Measurements from ENCODE around the gene JAKMIP3. TPM values are rescaled to one million over a fixed set of nuclear protein-coding genes. Genes with fewer than 3 reads are reported as not detected.

JAKMIP3 gene
- total RNA-seq, 4 donors from 2014 or later = 0.32 to 1.1 (median 0.51) TPM

GRCh38 chr10:132059760-132060508 lies 5.8 kb upstream of the JAKMIP3 start:
- peak in 1 of 2 donors; percentile 66 for DNase-seq (ENCODE audit: low spot score in 2 of 2)
- no peak overlapping the region for H3K4me3 ChIP-seq (ENCODE audit: low read depth, poor library complexity, severe bottlenecking)
- 41 to 42% methylated on average over 12 of the region's 12 CpGs for WGBS, 2 donors
- intact Hi-C loops (cut with DNase I; ENCODE audit: low total_unique reads) = no loop called here
- TF ChIP-seq, protein P1, sequence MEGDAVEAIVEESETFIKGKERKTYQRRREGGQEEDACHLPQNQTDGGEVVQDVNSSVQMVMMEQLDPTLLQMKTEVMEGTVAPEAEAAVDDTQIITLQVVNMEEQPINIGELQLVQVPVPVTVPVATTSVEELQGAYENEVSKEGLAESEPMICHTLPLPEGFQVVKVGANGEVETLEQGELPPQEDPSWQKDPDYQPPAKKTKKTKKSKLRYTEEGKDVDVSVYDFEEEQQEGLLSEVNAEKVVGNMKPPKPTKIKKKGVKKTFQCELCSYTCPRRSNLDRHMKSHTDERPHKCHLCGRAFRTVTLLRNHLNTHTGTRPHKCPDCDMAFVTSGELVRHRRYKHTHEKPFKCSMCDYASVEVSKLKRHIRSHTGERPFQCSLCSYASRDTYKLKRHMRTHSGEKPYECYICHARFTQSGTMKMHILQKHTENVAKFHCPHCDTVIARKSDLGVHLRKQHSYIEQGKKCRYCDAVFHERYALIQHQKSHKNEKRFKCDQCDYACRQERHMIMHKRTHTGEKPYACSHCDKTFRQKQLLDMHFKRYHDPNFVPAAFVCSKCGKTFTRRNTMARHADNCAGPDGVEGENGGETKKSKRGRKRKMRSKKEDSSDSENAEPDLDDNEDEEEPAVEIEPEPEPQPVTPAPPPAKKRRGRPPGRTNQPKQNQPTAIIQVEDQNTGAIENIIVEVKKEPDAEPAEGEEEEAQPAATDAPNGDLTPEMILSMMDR (IDR thresholded peaks at IDR 0.05) = no peak
- TF ChIP-seq POLR2A (IDR thresholded peaks at IDR 0.05) = no peak

GRCh38 chr10:132061030-132061429 lies 4.7 kb upstream of the JAKMIP3 start:
- intact Hi-C loops (cut with DNase I; ENCODE audit: low total_unique reads) = no loop called here
- no peak overlapping the region for H3K4me3 ChIP-seq (ENCODE audit: low read depth, poor library complexity, severe bottlenecking)
- TF ChIP-seq, protein P1 (IDR thresholded peaks at IDR 0.05) = no peak
- no peak for TF ChIP-seq POLR2A (IDR thresholded peaks at IDR 0.05)
- 93% methylated on average over 18 of the region's 18 CpGs for WGBS, 2 donors
- DNase-seq (ENCODE audit: low spot score in 2 of 2) = peak in 1 of 2 donors; percentile 15

- peak in 1 of 2 donors; percentile 39 for DNase-seq (ENCODE audit: low spot score in 2 of 2)
- intact Hi-C loops (cut with DNase I; ENCODE audit: low total_unique reads) = no loop called here
Measured at GRCh38 chr10:132061465-132061864, 4.3 kb upstream of the JAKMIP3 start.

DNA sequence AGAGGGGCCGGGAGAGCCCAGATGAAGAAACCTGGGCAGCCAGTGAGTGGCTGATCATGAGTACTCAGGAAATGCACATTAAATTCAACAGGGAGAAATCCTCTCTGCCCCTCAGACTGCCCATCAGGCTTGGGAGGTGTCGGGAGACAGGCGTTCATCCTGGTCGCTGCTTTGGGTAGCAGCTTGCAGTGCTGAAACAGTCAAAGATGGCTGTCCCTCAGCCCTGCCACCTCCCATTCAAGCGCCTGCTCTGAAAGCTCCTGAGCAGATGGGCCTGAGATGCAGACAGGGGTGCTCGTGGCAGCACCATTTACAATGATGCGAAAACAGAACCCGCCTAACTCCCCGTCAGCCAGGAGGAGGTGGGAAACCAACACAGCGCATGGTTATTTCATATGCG lies 3.6 kb upstream of the JAKMIP3 start:
- 88 to 92% methylated on average over 11 of the region's 11 CpGs for WGBS, 2 donors
- no peak for TF ChIP-seq POLR2A (IDR thresholded peaks at IDR 0.05)
- TF ChIP-seq, protein P1 (IDR thresholded peaks at IDR 0.05) = no peak
- peak in 1 of 2 donors; percentile 72 for DNase-seq (ENCODE audit: low spot score in 2 of 2)
- intact Hi-C loops (cut with DNase I; ENCODE audit: low total_unique reads) = no loop called here
- no peak overlapping the region for H3K4me3 ChIP-seq (ENCODE audit: low read depth, poor library complexity, severe bottlenecking)

More at GRCh38 chr10:132061465-132061864, 4.3 kb upstream of the JAKMIP3 start:
- TF ChIP-seq, protein P1 (IDR thresholded peaks at IDR 0.05) = no peak
- no peak for TF ChIP-seq POLR2A (IDR thresholded peaks at IDR 0.05)
- no peak overlapping the region for H3K4me3 ChIP-seq (ENCODE audit: low read depth, poor library complexity, severe bottlenecking)
- 87 to 88% methylated on average over 6 of the region's 6 CpGs for WGBS, 2 donors

GRCh38 chr10:132062641-132063390 lies 2.9 kb upstream of the JAKMIP3 start:
- TF ChIP-seq, protein P1 (IDR thresholded peaks at IDR 0.05) = no peak
- TF ChIP-seq POLR2A (IDR thresholded peaks at IDR 0.05) = no peak
- no peak overlapping the region for H3K4me3 ChIP-seq (ENCODE audit: low read depth, poor library complexity, severe bottlenecking)
- DNase-seq (ENCODE audit: low spot score in 2 of 2) = peak in 1 of 2 donors; percentile 66
- intact Hi-C loops (cut with DNase I; ENCODE audit: low total_unique reads) = no loop called here
- 50 to 64% methylated on average over 17 of the region's 17 CpGs for WGBS, 2 donors
